K562 (cell line): ENCODE data around the gene TET2.

Experiments used
- ARID1B ChIP-seq: fragments of 450-650 bp; IDR thresholded peaks from 2 replicates; pipeline ENCODE4 v1.6.1; 2016; ENCODE audit warnings: antibody characterized with exemption, mild to moderate bottlenecking, inconsistent platforms
- CTCF ChIP-seq, 3 experiments: IDR thresholded peaks in 2 of 3; conservative IDR thresholded peaks in 1 of 3; 2 replicates each; pipeline ENCODE4 v1.5.1; 2011 to 2012; ENCODE audit warnings: low read length in 3 of 3, mild to moderate bottlenecking in 3 of 3, control low read depth in 2 of 3, improper control_type of control experiment in 1 of 3, inconsistent platforms in 1 of 3, low read depth in 1 of 3, mixed read lengths in 1 of 3, moderate library complexity in 1 of 3; ENCODE audit not compliant: insufficient read depth in 2 of 3
- GTF2A2 ChIP-seq: IDR thresholded peaks from 2 replicates; pipeline ENCODE4 v1.6.1; 2016; ENCODE audit warnings: mild to moderate bottlenecking, missing genetic modification characterization, missing compliant biosample characterization
- GTF2F1 ChIP-seq: IDR thresholded peaks from 2 replicates; pipeline ENCODE4 v1.6.1; 2011; ENCODE audit warnings: low read depth, low read length, improper control_type of control experiment
- HLTF ChIP-seq: fragments of 450-650 bp; IDR thresholded peaks from 2 replicates; pipeline ENCODE4 v1.6.1; 2016
- SRSF7 ChIP-seq: fragments of 200-400 bp; formaldehyde crosslinking; optimal IDR thresholded peaks from 2 replicates; pipeline ENCODE3; 2017; ENCODE audit warnings: mild to moderate bottlenecking, low read depth, low read length
- TEAD1 ChIP-seq, 2 experiments: fragments of 450-650 bp in 1 of 2; sonication (generic) in 1 of 2; formaldehyde crosslinking; IDR thresholded peaks; 2 replicates each; pipeline versions ENCODE4 v1.4.0 to v1.8.0; 2020 to 2022; ENCODE audit warnings: mild to moderate bottlenecking in 2 of 2, missing genetic modification reagents in 1 of 2
- UBTF ChIP-seq, 2 experiments: IDR thresholded peaks; 2 replicates each; pipeline ENCODE4 v1.6.1; 2012; ENCODE audit warnings: improper control_type of control experiment in 2 of 2, low read depth in 2 of 2, low read length in 2 of 2, borderline replicate concordance in 1 of 2

GRCh38 chr4:105112274-105112673 is 34.4 kb upstream of the TET2 start:
- TF ChIP-seq GTF2A2 (tag) (no peak), SRSF7 (no peak), CTCF (IDR thresholded peaks at IDR 0.05 in 2 of 3, conservative IDR thresholded peaks at IDR 0.05 in 1 of 3; ENCODE audit: insufficient read depth in 2 of 3, low read depth in 1 of 3, low read length in 3 of 3) (no peak), GTF2F1 (no peak), HLTF (no peak), ARID1B (no peak), TEAD1 (CRISPR knock-in tag; IDR thresholded peaks at IDR 0.05) (no peak), UBTF (IDR thresholded peaks at IDR 0.05; ENCODE audit: borderline replicate concordance in 1 of 2, low read depth in 2 of 2, low read length in 2 of 2) (no peak)
